HG02588 (cell line): Measurements from ENCODE around the gene KIF5A.
A peak's percentile ranks its signal among the peaks of the same experiment; 100 is the strongest.
"Not testable (repeated sequence)": the region's sequence is repeated elsewhere in the genome, so short reads cannot be mapped to it uniquely, and the experiment has no call there.

Experiments used
- ATAC-seq: cut with Tn5 transposase; IDR thresholded peaks from one replicate; pipeline ENCODE4 v1.9.1; 2021; ENCODE audit warnings: mild to moderate bottlenecking, moderate library complexity; ENCODE audit not compliant: unreplicated experiment

KIF5A gene

DNA sequence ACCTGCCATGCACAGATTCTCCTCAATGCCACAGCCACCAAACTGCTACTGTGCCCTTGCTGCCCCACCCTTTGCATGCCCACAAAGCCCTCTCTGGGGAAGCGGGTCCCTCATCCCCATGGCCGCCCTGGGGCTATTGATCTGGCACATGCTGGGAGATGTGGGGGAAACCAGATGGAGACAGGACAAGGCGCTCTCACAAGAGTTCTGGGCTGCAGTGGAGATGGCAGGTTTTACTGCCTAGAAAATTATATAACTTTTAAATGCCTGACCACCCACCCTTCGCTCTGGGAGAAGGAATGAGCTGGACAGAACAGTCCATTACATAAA is 30.6 kb downstream of the KIF5A start:
- no peak for ATAC-seq

- no peak for ATAC-seq
Measured at GRCh38 chr12:57581802-57582201, 32.0 kb downstream of the KIF5A start.

DNA sequence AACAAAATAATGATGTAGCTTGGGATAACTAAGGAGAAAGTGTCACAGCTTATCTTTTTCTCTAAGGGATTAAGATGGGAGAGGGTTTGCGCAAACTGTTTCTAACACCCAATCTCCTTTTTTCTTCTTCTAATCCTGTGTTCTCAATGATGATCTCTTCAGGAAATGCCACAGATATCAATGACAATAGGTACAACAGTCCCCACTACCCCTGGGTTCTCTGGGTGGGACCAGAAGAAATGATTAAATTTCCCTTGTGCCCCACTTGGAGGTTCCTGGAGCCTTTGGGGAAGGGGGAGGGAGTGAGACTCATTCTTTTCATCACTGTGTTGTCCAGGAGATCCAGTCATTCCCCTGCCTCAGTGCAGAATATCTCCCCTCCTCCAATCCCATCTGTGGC is 32.6 kb downstream of the KIF5A start:
- ATAC-seq: no peak

- ATAC-seq: peak; percentile 91
Measured at GRCh38 chr12:57583008-57583831, 33.4 kb downstream of the KIF5A start.

- ATAC-seq: no peak
Measured at GRCh38 chr12:57584050-57584449, 34.2 kb downstream of the KIF5A start.

- ATAC-seq: no peak
Measured at GRCh38 chr12:57584690-57585089, 34.8 kb downstream of the KIF5A start.

DNA sequence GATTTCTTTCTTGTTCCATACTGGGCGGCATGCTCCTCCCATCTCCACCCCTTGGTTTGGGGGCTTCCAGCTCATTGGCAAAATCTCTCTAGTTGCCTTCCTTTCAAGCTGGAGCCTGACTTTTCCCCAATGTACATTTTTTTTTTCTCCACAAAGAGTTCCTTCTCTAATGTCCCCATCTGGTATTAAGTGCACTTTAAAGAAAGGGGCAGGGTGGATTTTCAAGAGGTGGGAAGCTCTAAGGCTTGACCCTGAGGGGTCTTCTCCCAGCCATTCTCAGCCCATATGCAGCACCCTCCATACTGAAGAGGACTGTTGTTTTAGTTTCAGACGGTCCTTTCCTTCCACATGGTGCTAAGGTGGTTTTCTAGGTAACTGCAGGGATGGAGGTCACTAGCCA is 35.3 kb downstream of the KIF5A start:
- no peak for ATAC-seq

GRCh38 chr12:57586128-57586527 is 36.3 kb downstream of the KIF5A start:
- no peak for ATAC-seq

GRCh38 chr12:57586832-57587429 is 37.1 kb downstream of the KIF5A start:
- ATAC-seq: no peak

DNA sequence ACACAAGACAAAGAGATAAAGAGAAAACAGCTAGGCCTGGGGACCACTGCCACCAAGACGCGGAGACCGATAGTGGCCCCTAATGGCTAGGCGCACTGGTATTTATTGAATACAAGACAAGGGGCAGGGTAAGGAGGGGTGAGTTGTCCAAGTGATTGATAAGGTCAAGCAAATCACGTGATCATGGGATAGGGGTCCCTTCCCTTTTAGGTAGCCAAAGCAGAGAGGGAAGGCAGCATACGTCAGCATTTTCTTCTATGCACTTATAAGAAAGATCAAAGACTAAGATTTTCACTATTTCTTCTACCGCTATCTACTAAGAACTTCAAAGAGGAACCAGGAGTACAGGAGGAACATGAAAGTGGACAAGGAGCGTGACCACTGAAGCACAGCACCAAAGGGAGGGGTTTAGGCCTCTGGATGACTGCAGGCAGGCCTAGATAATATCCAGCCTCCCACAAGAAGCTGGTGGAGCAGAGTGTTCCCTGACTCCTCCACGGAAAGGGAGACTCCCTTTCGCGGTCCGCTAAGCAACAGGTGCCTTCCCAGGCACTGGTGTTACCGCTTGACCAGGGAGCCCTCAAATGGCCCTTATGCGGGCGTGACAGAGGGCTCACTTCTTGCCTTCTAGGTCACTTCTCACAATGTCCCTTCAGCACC is 39.2 kb downstream of the KIF5A start:
- ATAC-seq: not testable (repeated sequence)

GRCh38 chr12:57590479-57590863 is 40.6 kb downstream of the KIF5A start:
- ATAC-seq: no peak

DNA sequence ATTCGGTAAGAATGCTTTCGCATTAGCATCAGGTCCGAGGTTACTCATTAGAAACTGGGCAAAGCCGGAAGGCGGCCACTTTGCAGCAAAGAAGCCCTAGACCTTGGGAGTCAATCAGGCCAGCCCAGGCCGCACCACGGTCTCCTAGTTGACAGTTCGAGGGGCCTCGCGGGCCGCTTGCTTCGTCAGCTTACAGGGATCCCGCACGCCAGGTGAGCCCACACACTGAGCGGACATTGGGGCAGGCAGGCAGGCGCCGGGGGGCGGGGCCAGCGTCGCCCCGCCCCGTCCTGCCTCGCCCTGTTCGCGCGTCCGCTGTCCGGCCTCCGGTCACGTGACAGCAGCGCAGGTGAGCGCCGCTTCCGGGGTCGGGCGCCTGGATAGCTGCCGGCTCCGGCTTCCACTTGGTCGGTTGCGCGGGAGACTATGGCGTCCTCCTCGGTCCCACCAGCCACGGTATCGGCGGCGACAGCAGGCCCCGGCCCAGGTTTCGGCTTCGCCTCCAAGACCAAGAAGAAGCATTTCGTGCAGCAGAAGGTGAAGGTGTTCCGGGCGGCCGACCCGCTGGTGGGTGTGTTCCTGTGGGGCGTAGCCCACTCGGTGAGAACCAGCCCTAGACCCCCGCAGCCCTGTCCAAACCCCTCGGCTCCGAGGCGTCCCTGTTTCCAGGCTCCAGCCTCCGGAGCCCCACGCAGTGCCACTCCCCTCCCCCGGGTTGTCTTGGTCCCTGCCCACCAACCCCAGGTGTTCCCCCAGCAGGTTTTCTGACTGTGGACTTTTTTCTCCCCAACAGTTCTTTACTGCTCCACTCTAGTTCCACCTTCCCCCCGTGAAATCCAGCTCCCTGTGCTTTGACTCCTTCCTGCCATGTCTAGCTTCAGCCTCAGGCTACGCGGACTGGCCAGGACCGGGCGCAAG is 41.3 kb downstream of the KIF5A start, which contains the start of gene PIP4K2C:
TSS of gene PIP4K2C (plus strand) at position 329 of the 918 bp plus-strand sequence. CDS start at position 427, 98 bp downstream.
- ATAC-seq: peak; percentile 95

- ATAC-seq: peak; percentile 5
Measured at GRCh38 chr12:57591782-57592325, 42.0 kb downstream of the KIF5A start.

GRCh38 chr12:57592551-57593165 is 42.8 kb downstream of the KIF5A start:
- no peak for ATAC-seq

- ATAC-seq: no peak
Measured at GRCh38 chr12:57593187-57593586, 43.3 kb downstream of the KIF5A start.

DNA sequence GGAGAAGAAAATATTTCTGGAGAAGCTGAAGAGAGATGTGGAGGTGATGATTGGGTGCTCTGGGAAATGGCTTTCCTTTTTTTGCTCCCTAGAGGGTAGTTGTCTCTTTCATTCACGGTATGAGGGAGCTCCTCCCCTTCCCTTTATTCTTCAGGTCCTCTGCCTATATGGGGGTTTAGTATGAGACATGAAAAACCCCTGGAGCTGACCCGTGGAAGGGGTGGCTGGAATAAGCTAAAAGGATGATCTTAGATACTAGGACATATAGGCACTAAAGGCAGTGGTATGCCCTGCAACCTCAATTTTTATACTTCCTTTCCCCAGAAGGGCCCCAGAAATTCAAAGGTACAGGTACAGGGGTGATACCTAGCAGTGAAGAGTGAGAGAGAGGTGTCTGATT is 50.6 kb downstream of the KIF5A start:
- ATAC-seq: no peak

DNA sequence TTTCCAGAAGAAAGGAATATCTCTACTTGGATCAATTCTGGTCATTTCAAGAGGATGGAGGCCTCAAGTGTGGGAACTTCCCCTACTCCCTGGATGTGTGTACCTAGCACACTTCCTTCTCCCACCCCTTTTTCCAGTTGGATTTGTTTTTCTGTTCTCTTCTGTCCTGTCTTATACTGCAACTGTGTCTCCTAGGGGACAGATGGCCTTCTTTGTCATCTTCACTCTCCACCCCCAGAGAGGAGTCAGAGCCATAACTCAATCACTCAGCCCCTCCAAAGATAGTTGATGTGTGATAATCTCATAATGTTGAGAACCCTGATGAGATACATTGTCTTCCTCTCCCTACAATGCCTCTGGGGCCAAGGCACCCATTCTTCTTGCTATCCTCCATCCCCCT is 52.7 kb downstream of the KIF5A start:
- no peak for ATAC-seq

GRCh38 chr12:57603324-57603723 is 53.5 kb downstream of the KIF5A start:
- no peak for ATAC-seq

DNA sequence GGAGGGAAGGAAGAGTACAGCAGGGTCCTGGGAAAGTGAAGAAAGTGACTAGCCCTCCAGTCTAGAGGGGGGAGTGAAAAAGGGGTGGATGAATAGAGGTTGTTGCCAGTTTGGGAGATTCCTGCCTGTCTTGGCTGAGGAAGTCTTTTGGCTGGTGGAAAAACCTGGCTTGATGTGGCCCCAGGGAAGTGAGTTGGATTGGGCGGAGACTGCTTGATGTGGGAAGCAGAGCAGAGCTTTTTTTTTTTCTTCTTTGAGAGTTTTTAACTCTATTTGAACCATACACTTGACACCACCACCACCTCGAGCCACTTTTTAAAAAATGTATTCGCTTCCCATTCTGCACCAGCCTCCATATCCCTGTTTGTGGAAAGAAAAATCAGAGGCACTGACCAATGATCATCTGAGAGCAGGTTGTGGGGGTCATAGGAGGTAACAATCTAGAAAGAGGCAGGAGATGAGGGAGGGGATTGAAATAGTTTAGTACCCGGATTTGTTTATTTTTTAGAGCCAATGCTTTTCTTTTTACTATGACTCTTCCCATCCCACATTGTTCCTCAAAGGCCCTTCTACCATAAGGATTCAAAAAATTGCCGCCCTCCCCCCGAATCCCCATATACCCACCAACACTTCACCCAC is 54.1 kb downstream of the KIF5A start:
- ATAC-seq: no peak
